ENCODE data around the gene ZNF484. TPM values are rescaled to one million over a fixed set of nuclear protein-coding genes. Genes with fewer than 3 reads are reported as not detected.
"Not testable (repeated sequence)": the region's sequence is repeated elsewhere in the genome, so short reads cannot be mapped to it uniquely, and the experiment has no call there.

The ZNF484 gene
- total and polyA plus RNA-seq, 3 donors from 2014 or later, result 2.5 to 10.5 (median 10.4) TPM

- Histone ChIP-seq H3K36me3 (ENCODE audit: low read depth, missing control alignments) (no peaks in the 10 kb centered on the region), H3K27me3 (no peaks in the 10 kb centered on the region), H3K27ac (no peak overlapping the region), H3K9me3 (no peaks in the 10 kb centered on the region), H3K4me3 (no peak overlapping the region), H3K4me1 (no peaks in the 10 kb centered on the region)
- TF ChIP-seq POLR2A (IDR thresholded peaks at IDR 0.05), result no peak
- no peak for TF ChIP-seq CTCF (IDR thresholded peaks at IDR 0.05)
- intact Hi-C loops (cut with DNase I; ENCODE audit: low total_unique reads), result no loop called here
- no peak for DNase-seq
Measured at GRCh38 chr9:92857236-92857635, 20.6 kb downstream of the ZNF484 start.

GRCh38 chr9:92853716-92854115, 24.1 kb downstream of the ZNF484 start:
- Histone ChIP-seq H3K4me1 (no peaks in the 10 kb centered on the region), H3K4me3 (no peak overlapping the region), H3K9me3 (no peaks in the 10 kb centered on the region), H3K36me3 (ENCODE audit: low read depth, missing control alignments) (no peaks in the 10 kb centered on the region), H3K27ac (no peak overlapping the region), H3K27me3 (no peaks in the 10 kb centered on the region)
- no peak for DNase-seq
- intact Hi-C loops (cut with DNase I; ENCODE audit: low total_unique reads), result no loop called here
- WGBS, 2 donors, result 65 to 93% methylated on average over 2 of the region's 2 CpGs
- TF ChIP-seq CTCF (IDR thresholded peaks at IDR 0.05) (no peak), POLR2A (IDR thresholded peaks at IDR 0.05) (no peak)

GRCh38 chr9:92850898-92851297, 26.9 kb downstream of the ZNF484 start:
- H3K27ac ChIP-seq, result no peak overlapping the region
- H3K36me3 ChIP-seq (ENCODE audit: low read depth, missing control alignments), result no peaks in the 10 kb centered on the region
- TF ChIP-seq POLR2A (IDR thresholded peaks at IDR 0.05) (no peak), CTCF (IDR thresholded peaks at IDR 0.05) (no peak)
- no peaks in the 10 kb centered on the region for H3K9me3 ChIP-seq
- DNase-seq, result no peak
- no peaks in the 10 kb centered on the region for H3K4me1 ChIP-seq
- intact Hi-C loops (cut with DNase I; ENCODE audit: low total_unique reads), result no loop called here
- H3K27me3 ChIP-seq, result no peaks in the 10 kb centered on the region
- no peak overlapping the region for H3K4me3 ChIP-seq

GRCh38 chr9:92848740-92849139, 29.1 kb downstream of the ZNF484 start:
- DNase-seq; H3K27ac ChIP-seq; intact Hi-C loops (cut with DNase I; ENCODE audit: low total_unique reads); H3K4me1 ChIP-seq; H3K27me3 ChIP-seq; H3K4me3 ChIP-seq; H3K9me3 ChIP-seq; H3K36me3 ChIP-seq (ENCODE audit: low read depth, missing control alignments): not testable (repeated sequence)
- 96 to 99% methylated on average over 6 of the region's 6 CpGs for WGBS, 2 donors

GRCh38 chr9:92846662-92847145, 31.1 kb downstream of the ZNF484 start:
- WGBS, 2 donors, result 87 to 92% methylated on average over 1 of the region's 1 CpG
- intact Hi-C loops (cut with DNase I; ENCODE audit: low total_unique reads), result no loop called here
- H3K36me3 ChIP-seq (ENCODE audit: low read depth, missing control alignments), result no peaks in the 10 kb centered on the region
- no peaks in the 10 kb centered on the region for H3K4me1 ChIP-seq
- no peak overlapping the region for H3K27ac ChIP-seq
- TF ChIP-seq POLR2A (IDR thresholded peaks at IDR 0.05) (no peak), CTCF (IDR thresholded peaks at IDR 0.05) (no peak)
- no peak for DNase-seq
- no peaks in the 10 kb centered on the region for H3K9me3 ChIP-seq
- H3K27me3 ChIP-seq, result no peaks in the 10 kb centered on the region
- H3K4me3 ChIP-seq, result no peak overlapping the region

- H3K4me1 ChIP-seq; H3K36me3 ChIP-seq (ENCODE audit: low read depth, missing control alignments); H3K27ac ChIP-seq; H3K4me3 ChIP-seq; H3K9me3 ChIP-seq; H3K27me3 ChIP-seq; intact Hi-C loops (cut with DNase I; ENCODE audit: low total_unique reads); DNase-seq: not testable (repeated sequence)
- 84 to 93% methylated on average over 1 of the region's 1 CpG for WGBS, 2 donors
Measured at GRCh38 chr9:92838411-92838810, 39.4 kb downstream of the ZNF484 start.
